GM18511 (cell line): ENCODE data around the gene NARS2.
"Not testable (repeated sequence)": the region's sequence is repeated elsewhere in the genome, so short reads cannot be mapped to it uniquely, and the experiment has no call there.

ENCODE experiments used
- ATAC-seq: cut with Tn5 transposase; IDR thresholded peaks from one replicate; pipeline ENCODE4 v1.9.1; 2021; ENCODE audit warnings: mild to moderate bottlenecking, moderate library complexity; ENCODE audit not compliant: unreplicated experiment

Gene NARS2

DNA sequence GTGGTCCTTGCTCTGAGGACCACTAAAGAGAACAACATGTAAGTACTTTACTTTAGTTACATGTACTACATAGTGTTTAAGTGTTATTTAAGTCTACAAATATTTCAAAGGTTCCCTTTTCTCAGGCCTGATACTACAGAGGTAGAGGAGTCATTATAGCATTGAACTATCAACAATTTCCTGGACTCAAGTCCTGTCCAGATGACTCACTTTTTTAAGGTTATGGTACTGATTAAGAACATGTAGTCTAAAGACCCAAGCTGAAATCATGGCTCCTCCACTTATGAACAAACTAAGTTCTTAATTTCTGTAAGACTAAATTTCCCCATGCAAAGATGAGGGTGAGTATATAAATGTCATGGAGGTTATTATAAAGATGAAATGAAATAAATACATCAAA, 74.7 kb downstream of the NARS2 start:
- ATAC-seq = no peak

GRCh38 chr11:78497293-78497692, 77.4 kb downstream of the NARS2 start:
- ATAC-seq = no peak

DNA sequence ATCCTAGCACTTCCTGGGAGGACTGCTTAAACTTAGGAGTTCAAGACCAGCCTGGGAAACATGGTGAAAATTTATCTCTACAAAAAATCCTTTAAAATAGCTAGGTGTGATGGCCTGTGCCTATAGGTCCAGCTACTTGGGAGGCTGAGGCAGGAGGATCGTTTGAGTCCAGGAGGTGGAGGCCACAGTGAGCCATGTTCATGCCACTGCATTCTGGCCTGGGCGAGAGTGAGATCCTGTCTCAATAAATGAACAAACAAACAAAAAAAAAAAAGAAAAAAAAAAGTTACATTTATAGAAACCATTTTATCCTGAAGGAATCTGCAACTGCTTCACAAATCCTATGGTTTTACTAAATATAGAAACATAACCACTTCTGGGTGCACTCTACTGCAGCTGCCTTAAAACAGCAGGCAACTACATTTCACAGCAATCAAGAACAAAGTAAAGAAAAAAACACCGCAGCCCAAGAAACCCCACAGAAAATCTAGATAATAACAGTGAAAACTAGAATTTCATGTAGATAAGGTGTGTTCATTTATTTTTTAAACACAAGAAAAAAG, 81.2 kb downstream of the NARS2 start:
- no peak for ATAC-seq

GRCh38 chr11:78492973-78493372, 81.7 kb downstream of the NARS2 start:
- no peak for ATAC-seq

- no peak for ATAC-seq
Observed at GRCh38 chr11:78489184-78489583, 85.5 kb downstream of the NARS2 start.

GRCh38 chr11:78478536-78478935, 96.1 kb downstream of the NARS2 start:
- ATAC-seq = no peak

- ATAC-seq = no peak
Observed at GRCh38 chr11:78476066-78476465, 98.6 kb downstream of the NARS2 start.

DNA sequence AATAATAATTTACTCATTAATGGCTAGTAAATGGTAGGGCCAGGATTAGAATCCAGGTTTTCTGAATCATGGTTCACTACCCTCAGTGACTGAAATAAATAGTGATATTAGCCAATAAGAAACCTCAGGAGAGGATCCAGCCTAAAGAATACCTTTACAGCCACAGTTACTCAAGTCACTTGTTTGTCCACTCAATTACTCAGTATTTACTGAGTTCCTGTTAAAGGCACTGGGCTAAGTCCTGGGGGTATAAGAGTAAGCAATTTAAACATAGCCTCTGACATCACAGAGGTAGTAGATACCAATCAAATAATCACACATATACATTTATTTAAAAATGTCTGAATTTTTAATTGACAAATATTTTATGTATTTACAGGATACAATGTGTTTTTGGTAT, 100.2 kb downstream of the NARS2 start:
- ATAC-seq = no peak

DNA sequence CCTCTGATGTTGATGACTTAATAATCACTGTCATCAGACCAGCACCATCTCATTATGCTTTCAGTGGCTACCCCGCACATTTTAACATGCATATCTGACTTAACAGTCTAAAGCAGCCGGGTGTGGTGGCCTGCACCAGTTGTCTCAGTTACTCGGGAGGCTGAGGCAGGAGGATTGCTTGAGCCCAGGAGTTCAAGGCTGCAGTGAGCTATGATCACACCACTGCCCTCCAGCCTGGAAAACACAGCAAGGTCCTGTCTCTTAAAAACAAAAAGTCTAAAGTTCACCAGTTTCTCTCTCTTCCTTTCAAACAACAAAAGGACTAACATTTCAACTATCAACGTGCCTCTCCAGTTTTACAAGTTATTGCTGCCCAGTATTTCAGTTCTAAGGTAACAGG, 101.8 kb downstream of the NARS2 start:
- ATAC-seq = no peak

- no peak for ATAC-seq
Observed at GRCh38 chr11:78472382-78472781, 102.3 kb downstream of the NARS2 start.

DNA sequence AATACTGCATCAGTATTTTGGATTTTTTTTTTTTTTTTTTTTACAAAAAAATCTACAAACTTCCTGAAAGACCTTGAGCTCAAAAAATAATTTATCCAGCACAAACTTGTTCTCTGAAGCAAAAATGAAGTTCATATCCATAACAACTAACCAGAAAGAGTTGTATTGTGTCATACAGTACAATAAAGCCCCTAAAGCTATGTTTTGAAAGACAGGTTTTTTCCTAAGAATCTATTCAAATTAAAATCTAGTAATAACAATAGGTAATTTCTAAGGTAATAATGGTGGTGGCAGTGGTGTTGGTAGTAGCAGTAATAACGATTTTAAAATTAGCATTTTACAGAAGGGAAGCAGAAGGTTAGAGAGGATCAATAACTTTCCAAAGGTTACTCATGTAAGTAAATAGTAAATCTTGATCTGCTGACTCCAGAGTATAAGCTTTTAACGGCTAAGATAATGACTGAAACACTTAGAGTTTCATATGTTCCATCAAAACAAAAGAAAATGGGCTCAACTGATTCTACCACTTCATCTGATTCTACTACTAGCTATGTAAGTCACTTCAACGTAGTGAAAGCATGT, 103.7 kb downstream of the NARS2 start:
- no peak for ATAC-seq

DNA sequence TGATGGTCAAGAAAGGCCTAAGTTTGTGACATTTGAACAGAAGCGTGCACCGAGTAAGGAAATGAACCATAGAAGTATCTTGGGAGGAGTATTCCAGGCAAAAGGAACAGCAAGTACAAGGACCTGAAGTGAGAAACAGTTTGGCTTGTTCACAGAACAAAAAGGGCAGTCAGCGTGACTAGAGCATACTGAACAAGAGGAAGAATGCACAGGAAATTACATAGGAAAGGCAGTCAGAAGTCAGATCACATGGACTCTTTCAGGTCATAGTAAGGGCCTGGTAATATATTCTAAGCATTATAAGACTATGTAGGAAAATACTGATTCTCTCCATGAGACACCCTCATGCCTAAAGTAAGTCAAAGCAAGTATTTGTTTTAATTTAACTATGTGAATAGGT, 104.8 kb downstream of the NARS2 start:
- ATAC-seq = no peak

DNA sequence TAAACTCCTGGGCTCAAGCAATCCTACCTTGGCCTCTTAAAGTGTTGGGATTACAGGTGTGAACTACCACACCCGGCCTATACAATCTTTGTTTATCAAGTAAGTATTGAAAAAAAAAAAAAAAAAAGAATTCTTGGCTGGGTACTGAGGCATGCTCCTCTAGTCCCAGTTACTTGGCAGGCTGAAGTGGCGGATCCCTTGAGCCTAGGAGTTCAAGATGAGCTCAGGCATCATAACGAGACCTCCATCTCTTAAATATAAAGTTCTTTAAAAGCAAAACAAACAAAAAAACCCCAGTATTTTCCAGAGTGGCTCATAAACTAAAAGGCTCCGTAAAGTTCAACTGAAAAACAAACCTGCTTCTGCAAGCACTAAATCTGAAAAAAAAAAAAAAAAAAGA, 106.7 kb downstream of the NARS2 start:
- ATAC-seq = no peak

GRCh38 chr11:78467370-78467769, 107.3 kb downstream of the NARS2 start:
- no peak for ATAC-seq

- peak; percentile 100 for ATAC-seq
Observed at GRCh38 chr11:78465169-78465942, 109.3 kb downstream of the NARS2 start.

- ATAC-seq = not testable (repeated sequence)
Observed at GRCh38 chr11:78464787-78465168, 109.9 kb downstream of the NARS2 start.

DNA sequence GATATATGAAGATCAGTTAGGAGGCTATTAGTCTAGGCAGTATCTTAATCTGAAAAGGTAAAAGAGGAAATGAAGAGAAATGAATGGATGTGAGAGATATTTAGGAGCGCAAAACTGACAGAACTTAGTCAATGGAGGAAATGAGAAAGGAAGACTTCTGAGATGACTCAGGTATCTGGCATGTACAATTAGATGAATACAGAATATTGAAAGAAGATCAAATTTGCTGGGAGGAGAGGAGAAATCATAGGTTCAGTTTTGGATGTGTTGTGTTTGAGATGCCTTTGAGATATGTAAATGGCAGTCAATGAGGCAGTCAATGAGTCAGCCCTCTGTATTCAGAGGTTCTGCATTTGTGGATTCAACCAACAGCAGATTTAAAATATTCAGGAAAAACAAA, 114.2 kb downstream of the NARS2 start:
- ATAC-seq = peak; percentile 41

DNA sequence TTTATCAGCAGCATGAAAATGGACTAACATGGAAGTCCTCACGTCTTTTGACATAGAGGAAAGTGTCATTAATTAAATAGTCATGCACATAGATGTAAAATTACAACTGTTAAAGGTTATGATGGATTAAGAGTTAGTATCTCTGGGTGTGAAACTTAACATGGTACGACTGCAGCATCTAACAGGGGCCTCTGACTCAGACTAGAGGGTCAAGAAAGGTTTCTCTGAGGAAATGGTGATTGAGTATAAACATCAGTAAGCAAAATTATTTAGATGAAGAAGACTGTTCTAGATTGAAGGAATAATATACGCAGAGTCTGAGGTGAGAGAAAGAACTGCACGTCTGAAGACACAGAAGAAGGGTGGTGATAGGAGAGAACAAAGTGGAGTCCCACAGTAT, 114.9 kb downstream of the NARS2 start:
- ATAC-seq = no peak

DNA sequence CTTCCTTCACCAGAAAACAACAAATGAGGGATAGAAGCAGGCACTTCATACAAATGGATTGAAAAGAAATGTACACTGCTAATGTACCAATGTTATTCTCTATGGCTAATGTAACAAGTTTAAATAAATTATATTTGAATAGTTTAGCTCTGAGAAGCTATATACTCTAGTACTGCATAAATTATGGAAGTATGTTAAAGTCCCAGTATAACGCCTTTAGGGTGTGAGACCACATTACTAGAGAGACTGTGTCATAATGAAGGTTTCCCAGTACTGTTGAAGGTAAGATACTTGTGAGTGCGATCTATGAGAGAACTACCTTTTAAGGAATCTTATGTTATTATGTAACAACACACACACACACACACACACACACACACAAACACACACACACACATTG, 117.2 kb downstream of the NARS2 start:
- no peak for ATAC-seq

DNA sequence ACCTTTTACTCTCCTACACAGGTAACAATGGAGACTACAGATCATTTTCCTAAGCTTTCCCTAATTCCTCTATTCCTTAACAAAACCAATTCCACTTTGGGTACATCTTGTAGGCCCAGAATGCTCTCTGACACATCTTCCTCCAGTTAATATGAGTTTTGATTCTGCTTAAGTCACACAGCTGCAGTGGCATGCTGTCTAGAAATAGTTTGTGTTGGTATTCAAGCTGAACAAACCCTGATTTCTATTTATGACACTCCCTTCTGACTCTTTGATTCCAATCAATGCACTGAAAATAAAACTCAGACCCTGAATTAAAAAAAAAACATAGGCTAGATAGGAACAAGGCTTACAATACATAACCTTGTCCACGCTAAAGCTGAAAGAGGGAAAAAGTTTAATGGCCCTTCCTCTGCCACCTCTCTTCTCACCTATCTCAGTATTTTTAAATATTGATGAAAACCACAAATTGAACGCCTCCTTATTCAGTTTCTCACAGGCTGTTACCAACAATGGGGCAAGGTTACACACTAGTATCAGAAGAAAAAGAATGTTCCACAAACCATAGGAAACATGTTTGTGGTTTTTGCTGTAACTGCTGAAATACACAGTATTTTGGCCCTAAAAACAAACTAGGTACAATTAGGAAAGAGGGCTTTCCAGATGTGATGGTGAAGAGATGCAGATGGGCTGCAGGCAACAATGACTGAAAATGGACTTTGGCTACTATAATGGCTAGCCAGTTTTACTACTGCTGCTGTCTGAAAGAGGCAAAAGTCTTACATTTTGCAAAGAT, 121.3 kb downstream of the NARS2 start:
- ATAC-seq = peak; percentile 72

GRCh38 chr11:78451371-78452150, 123.1 kb downstream of the NARS2 start:
- ATAC-seq = no peak
